B cell (primary cell): ENCODE results near the gene RANBP10. TPM values are rescaled to one million over a fixed set of nuclear protein-coding genes. Genes with fewer than 3 reads are reported as not detected.

Experiments
- ATAC-seq: fragments of 200-7000 bp; cut with Tn5 transposase; one replicate; pipeline ENCODE4 v1.10.0; 2021; ENCODE audit warnings: low read depth, mild to moderate bottlenecking, moderate number of reproducible peaks, moderate library complexity
- CTCF ChIA-PET: fragments of 350-600 bp; sonication (Branson Sonifier 250); formaldehyde crosslinking; loops from one replicate; lab custom pipeline; 2021; ENCODE audit warnings: antibody characterized with exemption, inconsistent platforms; lab: Charles Lee
- POLR2A ChIA-PET: fragments of 350-600 bp; sonication (Branson Sonifier 250); formaldehyde crosslinking; loops from one replicate; lab custom pipeline; 2021; ENCODE audit warnings: antibody characterized with exemption; lab: Charles Lee
- DNase-seq: peaks from one replicate; pipeline ENCODE4 v3.0.0; 2013
- H2AFZ ChIP-seq: 2 replicates; pipeline ENCODE4 v1.6.1; 2012; ENCODE audit warnings: mild to moderate bottlenecking, low read depth, low read length; ENCODE audit not compliant: insufficient read depth, poor library complexity, severe bottlenecking
- H3K27ac ChIP-seq, 2 donors: 1 replicate in 1 of 2; 2 replicates in 1 of 2; pipeline ENCODE4 v1.5.1; 2012 to 2013; ENCODE audit warnings: low read length in 2 of 2, mild to moderate bottlenecking in 2 of 2, moderate library complexity in 1 of 2
- H3K27me3 ChIP-seq, 4 experiments: fragments of 200-600 bp in 1 of 4; sonication (generic) in 1 of 4; replicated peaks in 1 of 4; 1 replicate in 2 of 4; 2 replicates in 2 of 4; pipeline versions ENCODE4 v1.6.1 to v1.7.0; 2013 to 2016; ENCODE audit warnings: low read length in 3 of 4, mild to moderate bottlenecking in 2 of 4, mixed read lengths in 1 of 4, moderate library complexity in 1 of 4; ENCODE audit not compliant: insufficient read depth in 4 of 4, control insufficient read depth in 3 of 4; ENCODE audit errors: control extremely low read depth in 1 of 4
- H3K36me3 ChIP-seq, 2 experiments: replicated peaks in 1 of 2; 1 replicate in 1 of 2; 2 replicates in 1 of 2; pipeline versions ENCODE4 v1.6.1 to v1.7.1; 2013; ENCODE audit warnings: low read length in 1 of 2; ENCODE audit not compliant: insufficient read depth in 2 of 2, control insufficient read depth in 1 of 2; ENCODE audit errors: control extremely low read depth in 1 of 2, extremely low read depth in 1 of 2
- H3K4me1 ChIP-seq, 2 donors: fragments of 200-600 bp in 1 of 2; sonication (generic) in 1 of 2; 1 replicate in 1 of 2; 2 replicates in 1 of 2; pipeline versions ENCODE4 v1.5.1 to v1.6.1; 2013 to 2017; ENCODE audit warnings: low read length in 2 of 2; ENCODE audit not compliant: control insufficient read depth in 2 of 2, insufficient read depth in 2 of 2
- H3K4me2 ChIP-seq: replicated peaks from 2 replicates; pipeline ENCODE3; 2012; ENCODE audit warnings: mild to moderate bottlenecking, low read depth, low read length; ENCODE audit not compliant: poor library complexity, severe bottlenecking
- H3K4me3 ChIP-seq, 5 experiments: fragments of 200-600 bp in 1 of 5; sonication (generic) in 1 of 5; 1 replicate in 3 of 5; 2 replicates in 2 of 5; pipeline versions ENCODE4 v1.5.1 to v1.7.0; 2011 to 2016; ENCODE audit warnings: low read length in 4 of 5, mild to moderate bottlenecking in 4 of 5, low read depth in 2 of 5, control low read depth in 1 of 5, moderate library complexity in 1 of 5; ENCODE audit not compliant: insufficient read depth in 1 of 5; ENCODE audit errors: control extremely low read depth in 1 of 5, extremely low read depth in 1 of 5
- H3K79me2 ChIP-seq: fragments of 200-600 bp; sonication (generic); one replicate; pipeline ENCODE4 v1.6.0; 2016; ENCODE audit warnings: low read length; ENCODE audit not compliant: control insufficient read depth, insufficient read depth
- H3K9ac ChIP-seq: fragments of 200-600 bp; sonication (generic); 2 replicates; pipeline ENCODE4 v1.6.1; 2017; ENCODE audit warnings: mild to moderate bottlenecking, low read length, moderate library complexity
- H3K9me3 ChIP-seq, 3 donors: one replicate each; pipeline versions ENCODE4 v1.6.1 to v1.7.1; 2013; ENCODE audit warnings: low read length in 2 of 3; ENCODE audit not compliant: control insufficient read depth in 2 of 3, insufficient read depth in 1 of 3; ENCODE audit errors: control extremely low read depth in 1 of 3
- H4K20me1 ChIP-seq: 2 replicates; pipeline ENCODE4 v1.6.0; 2012; ENCODE audit warnings: mild to moderate bottlenecking, low read length; ENCODE audit not compliant: insufficient read depth, control insufficient read depth, poor library complexity, severe bottlenecking
- H3K27ac Mint-ChIP-seq: one replicate; pipeline ENCODE4 v1.8.0; 2021; ENCODE audit warnings: mixed read lengths
- H3K27me3 Mint-ChIP-seq: one replicate; pipeline ENCODE4 v1.8.0; 2021; ENCODE audit warnings: mixed read lengths
- H3K4me1 Mint-ChIP-seq: one replicate; pipeline ENCODE4 v1.8.0; 2021; ENCODE audit warnings: mixed read lengths
- H3K4me3 Mint-ChIP-seq: one replicate; pipeline ENCODE4 v1.8.0; 2021; ENCODE audit warnings: mixed read lengths
- H3K9me3 Mint-ChIP-seq: one replicate; pipeline ENCODE4 v1.8.0; 2022; ENCODE audit warnings: mixed read lengths; ENCODE audit not compliant: insufficient read depth
- EZH2 ChIP-seq: IDR thresholded peaks from 2 replicates; pipeline ENCODE4 v1.6.1; 2012; ENCODE audit warnings: borderline replicate concordance, low read depth, mild to moderate bottlenecking, moderate library complexity, low read length; ENCODE audit not compliant: insufficient read depth, poor library complexity, severe bottlenecking
- WGBS: methylation state at CpG from one replicate; pipeline ENCODE4 v1.1.5; 2013; ENCODE audit warnings: missing lambda C conversion rate; ENCODE audit not compliant: insufficient coverage; 5-methylcytosine and 5-hydroxymethylcytosine counted together
- intact Hi-C: fragments of 100-400 bp; cut with micrococcal nuclease; formaldehyde crosslinking; loops from one replicate; pipeline ENCODE4 v1.10.0; 2022
- polyA plus RNA-seq: library from polyadenylated mRNA; depleted of rRNA; stranded (reverse); fragments of >200 nt; gene quantifications from 2 replicates; pipeline ENCODE4 v1.2.3, GENCODE V29; 2012
- total RNA-seq, 2 donors: library from RNA; stranded (reverse); fragments of 120-200 nt in 1 of 2; gene quantifications; 1 replicate in 1 of 2; 2 replicates in 1 of 2; pipeline versions ENCODE4 v1.2.3 to v1.2.4, GENCODE V29; 2013 to 2022
- TF ChIP-seq, protein P1 (sequence below): fragments of 200-600 bp; IDR thresholded peaks from one replicate; pipeline ENCODE4 v1.8.0; 2022; ENCODE audit warnings: antibody characterized with exemption, mild to moderate bottlenecking

RANBP10 gene
- total and polyA plus RNA-seq, 2 donors (not counting 1 experiment from before 2014, with no cell fraction given): 29.0 to 32.2 TPM

DNA sequence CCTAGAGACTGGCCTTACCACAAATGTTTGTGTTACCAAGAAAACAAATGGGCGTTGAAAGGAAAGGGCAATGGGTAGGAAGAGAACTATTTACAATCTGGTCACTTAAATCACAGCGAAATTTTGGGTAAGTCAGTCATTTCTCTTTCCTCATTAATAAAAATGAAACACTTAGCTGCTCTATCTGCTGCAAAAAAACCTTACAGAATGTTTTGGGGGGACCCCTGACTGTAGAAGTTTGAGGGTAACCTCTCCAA, 39.6 kb upstream of the RANBP10 start:
- Mint-ChIP-seq H3K4me1 (peaks cover 52% of the 10 kb centered on the region), H3K4me3 (peak overlapping the region; percentile 92), H3K27me3 (no peaks in the 10 kb centered on the region), H3K27ac (peak overlapping the region; percentile 93), H3K9me3 (no peaks in the 10 kb centered on the region)
- WGBS: 0% methylated on average over 1 of the region's 2 CpGs
- H3K9me3 ChIP-seq: peaks cover 0 to 5% (median 0%) of the 10 kb centered on the region in 3 donors
- H3K27me3 ChIP-seq: no peaks in the 10 kb centered on the region
- intact Hi-C loops: loop anchor here (1.0 to 10.0 kb wide), 10 partner anchors 13 to 1091 kb away; partner anchors contain the start of genes ATP6V0D1, CTCF, DYNC1LI2 and GFOD2
- POLR2A ChIA-PET: interaction anchor here (0.6 to 2.0 kb wide), 4 partner anchors 39 to 1125 kb away, joined by 3 to 11 read pairs (median 4); partner anchors contain the start of genes PSMB10, RANBP10 and TSNAXIP1
- DNase-seq (no peak), ATAC-seq (no peak)
- H3K4me1 ChIP-seq: peaks cover 39 to 53% of the 10 kb centered on the region in 2 donors
- H3K27ac ChIP-seq: peak overlapping the region; percentile 54 to 81
- no peaks in the 10 kb centered on the region for H3K36me3 ChIP-seq
- peaks cover 64% of the 10 kb centered on the region for H3K79me2 ChIP-seq
- peaks cover 36% of the 10 kb centered on the region for H4K20me1 ChIP-seq
- peak overlapping the region; percentile 64 to 92 (median 85) for H3K4me3 ChIP-seq
- CTCF ChIA-PET: interaction anchor here (0.8 to 3.5 kb wide), 8 partner anchors 13 to 179 kb away, joined by 3 to 12 read pairs (median 4); partner anchors contain the start of gene EDC4
- H3K9ac ChIP-seq: peak overlapping the region; percentile 85
- peak overlapping the region; percentile 97 for H3K4me2 ChIP-seq
- peak overlapping the region; percentile 93 for H2AFZ ChIP-seq
- no peak for TF ChIP-seq EZH2
- TF ChIP-seq, protein P1, sequence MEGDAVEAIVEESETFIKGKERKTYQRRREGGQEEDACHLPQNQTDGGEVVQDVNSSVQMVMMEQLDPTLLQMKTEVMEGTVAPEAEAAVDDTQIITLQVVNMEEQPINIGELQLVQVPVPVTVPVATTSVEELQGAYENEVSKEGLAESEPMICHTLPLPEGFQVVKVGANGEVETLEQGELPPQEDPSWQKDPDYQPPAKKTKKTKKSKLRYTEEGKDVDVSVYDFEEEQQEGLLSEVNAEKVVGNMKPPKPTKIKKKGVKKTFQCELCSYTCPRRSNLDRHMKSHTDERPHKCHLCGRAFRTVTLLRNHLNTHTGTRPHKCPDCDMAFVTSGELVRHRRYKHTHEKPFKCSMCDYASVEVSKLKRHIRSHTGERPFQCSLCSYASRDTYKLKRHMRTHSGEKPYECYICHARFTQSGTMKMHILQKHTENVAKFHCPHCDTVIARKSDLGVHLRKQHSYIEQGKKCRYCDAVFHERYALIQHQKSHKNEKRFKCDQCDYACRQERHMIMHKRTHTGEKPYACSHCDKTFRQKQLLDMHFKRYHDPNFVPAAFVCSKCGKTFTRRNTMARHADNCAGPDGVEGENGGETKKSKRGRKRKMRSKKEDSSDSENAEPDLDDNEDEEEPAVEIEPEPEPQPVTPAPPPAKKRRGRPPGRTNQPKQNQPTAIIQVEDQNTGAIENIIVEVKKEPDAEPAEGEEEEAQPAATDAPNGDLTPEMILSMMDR: no peak

DNA sequence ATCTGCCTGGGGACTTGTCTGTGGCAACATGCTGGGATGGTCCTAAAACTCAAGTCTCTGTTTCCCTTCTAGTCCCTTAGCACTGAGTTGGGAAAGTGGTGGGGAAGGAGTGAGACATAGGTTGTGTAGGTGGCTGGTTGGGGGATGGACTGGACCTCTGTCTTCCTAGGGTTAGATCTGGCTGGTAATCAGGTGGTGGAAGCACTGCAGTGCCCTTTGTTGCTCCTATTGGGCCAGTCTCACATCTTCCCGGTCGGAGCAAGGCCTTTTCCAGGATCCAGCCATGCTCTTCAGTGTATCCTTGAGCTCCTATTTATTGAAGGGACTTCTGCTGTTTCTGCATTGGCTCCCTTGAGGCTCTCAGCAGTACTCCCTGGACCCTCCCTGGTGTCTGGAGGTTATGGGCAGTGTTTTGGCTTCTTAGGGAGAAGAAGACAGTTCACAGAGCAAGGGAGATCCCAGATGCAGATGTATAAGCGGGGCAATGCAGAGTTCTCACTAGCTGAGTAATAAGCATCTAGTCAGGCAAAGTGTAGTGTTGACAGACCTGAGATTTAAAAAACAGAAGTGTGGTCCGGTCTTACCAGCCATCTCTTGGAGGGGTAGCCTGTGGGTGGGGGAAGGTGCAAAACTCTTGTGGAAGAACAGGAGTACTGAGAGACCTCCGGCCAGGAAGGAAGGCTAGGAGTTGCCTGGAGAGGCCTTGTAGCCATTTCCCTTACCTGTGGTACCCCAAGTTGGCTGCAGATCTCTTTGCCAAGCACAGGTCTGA, 39.1 kb upstream of the RANBP10 start:
- peaks cover 58% of the 10 kb centered on the region for H3K79me2 ChIP-seq
- H3K4me1 Mint-ChIP-seq: peaks cover 52% of the 10 kb centered on the region
- peaks cover 39 to 53% of the 10 kb centered on the region in 2 donors for H3K4me1 ChIP-seq
- intact Hi-C loops: loop anchor here (1.0 to 10.0 kb wide), 10 partner anchors 12 to 1091 kb away; partner anchors contain the start of genes ATP6V0D1, CTCF, DYNC1LI2 and GFOD2
- H3K27me3 ChIP-seq: no peaks in the 10 kb centered on the region
- no peaks in the 10 kb centered on the region for H3K36me3 ChIP-seq
- peak overlapping the region; percentile 92 for H3K4me3 Mint-ChIP-seq
- H3K27me3 Mint-ChIP-seq: no peaks in the 10 kb centered on the region
- peaks cover 0 to 5% (median 0%) of the 10 kb centered on the region in 3 donors for H3K9me3 ChIP-seq
- CTCF ChIA-PET: interaction anchor here (0.8 to 3.5 kb wide), 12 partner anchors 12 to 239 kb away, joined by 3 to 13 read pairs (median 4); partner anchors contain the start of genes DDX28, DUS2 and NFATC3
- H3K27ac Mint-ChIP-seq: peak overlapping the region; percentile 93
- no peaks in the 10 kb centered on the region for H3K9me3 Mint-ChIP-seq
- no peak for DNase-seq
- H4K20me1 ChIP-seq: peaks cover 36% of the 10 kb centered on the region
- peak overlapping the region; percentile 93 for H2AFZ ChIP-seq
- H3K4me2 ChIP-seq: peak overlapping the region; percentile 97
- H3K4me3 ChIP-seq: peak overlapping the region in 4 of 5 experiments; percentile 64 to 86 (median 84)
- TF ChIP-seq, protein P1: no peak
- no peak for TF ChIP-seq EZH2
- H3K9ac ChIP-seq: peak overlapping the region; percentile 85
- 81% methylated on average over 5 of the region's 5 CpGs for WGBS
- ATAC-seq: no peak
- POLR2A ChIA-PET: interaction anchor here (1.5 to 2.0 kb wide), 2 partner anchors 39 to 90 kb away, joined by 6 to 11 read pairs; partner anchors contain the start of genes PSMB10, RANBP10 and TSNAXIP1
- peak overlapping the region in 1 of 2 donors; percentile 81 for H3K27ac ChIP-seq
